ENCODE data around the gene GOLPH3L.
"Not testable (repeated sequence)": the region's sequence is repeated elsewhere in the genome, so short reads cannot be mapped to it uniquely, and the experiment has no call there.

GOLPH3L gene

DNA sequence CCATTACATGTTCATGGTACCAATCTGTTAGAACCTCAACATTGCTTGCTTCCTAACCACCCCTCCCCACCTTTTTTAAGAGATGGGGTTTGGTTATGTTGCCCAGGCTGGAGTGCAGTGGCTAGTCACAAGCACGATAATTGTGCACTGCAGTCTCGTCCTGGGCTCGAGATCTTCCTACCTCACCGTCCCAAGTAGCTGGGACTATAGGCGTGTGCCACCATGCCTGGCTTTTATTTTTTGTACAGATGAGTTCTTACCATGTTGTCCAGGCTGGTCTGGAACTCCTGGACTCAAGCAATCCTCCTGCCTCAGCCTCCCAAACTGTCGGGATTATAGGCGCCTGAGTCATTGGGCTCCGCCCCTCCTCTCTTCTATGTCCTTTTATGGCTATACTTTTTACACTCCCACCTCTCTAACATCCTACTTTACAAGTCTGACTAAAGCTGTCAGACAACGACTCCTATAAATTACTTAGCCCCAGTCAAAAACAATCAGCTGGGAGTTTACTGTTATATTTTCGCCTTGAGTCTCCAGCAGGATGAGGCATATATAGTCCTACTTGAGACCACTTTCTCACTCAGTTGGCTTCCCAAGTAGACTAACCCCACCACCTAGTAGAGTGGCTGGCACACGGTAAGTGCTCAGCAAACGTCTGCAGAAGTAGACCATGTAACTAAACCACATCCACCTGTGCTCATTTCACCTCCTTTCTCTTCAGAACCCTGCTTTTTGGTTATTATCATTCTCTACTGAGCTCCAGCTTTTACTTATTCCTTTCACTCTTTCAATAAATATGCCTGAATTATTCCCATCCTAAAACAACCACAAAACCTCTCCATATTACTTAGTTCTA, 81.4 kb downstream of the GOLPH3L start:
- DNase-seq (ENCODE audit: low spot score): no peak

DNA sequence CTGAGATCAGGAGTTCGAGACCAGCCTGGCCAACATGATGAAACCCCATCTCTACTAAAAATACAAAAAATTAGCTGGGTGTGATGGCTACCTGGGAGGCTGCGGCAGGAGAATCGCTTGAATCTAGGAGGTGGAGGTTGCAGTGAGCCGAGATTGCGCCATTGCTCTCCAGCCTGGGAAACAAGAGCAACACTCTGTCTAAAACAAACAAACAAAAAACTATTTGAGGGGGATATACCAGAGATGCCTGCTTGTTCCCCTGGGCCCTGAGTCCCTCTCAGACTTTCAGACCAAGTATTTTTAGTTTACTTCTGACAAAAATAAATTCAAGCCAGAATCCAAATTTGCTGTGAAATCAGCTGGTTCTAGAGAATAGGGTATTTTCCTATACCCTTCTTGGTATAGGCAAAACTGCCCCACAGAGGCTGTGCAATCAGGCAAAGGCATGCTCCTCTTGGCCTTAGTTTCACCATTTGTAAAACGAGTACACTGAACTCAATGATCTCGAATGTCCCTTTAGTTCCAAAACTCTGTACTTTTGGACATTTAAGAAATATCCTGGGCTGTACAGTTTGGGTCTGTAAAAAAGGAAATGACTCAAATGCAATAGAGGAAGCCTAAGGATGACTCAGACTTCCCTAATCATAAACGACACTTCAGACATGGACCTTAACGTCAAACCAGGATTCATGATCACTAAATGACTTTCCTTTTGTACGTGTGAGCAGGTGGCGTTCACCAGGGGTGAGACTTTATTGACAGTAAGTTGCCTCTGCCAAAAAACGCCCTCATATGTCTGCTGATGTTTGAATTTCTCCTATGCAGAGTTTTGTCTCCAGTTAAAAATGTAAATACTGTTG, 83.7 kb downstream of the GOLPH3L start:
- DNase-seq (ENCODE audit: low spot score): peak; percentile 88

DNA sequence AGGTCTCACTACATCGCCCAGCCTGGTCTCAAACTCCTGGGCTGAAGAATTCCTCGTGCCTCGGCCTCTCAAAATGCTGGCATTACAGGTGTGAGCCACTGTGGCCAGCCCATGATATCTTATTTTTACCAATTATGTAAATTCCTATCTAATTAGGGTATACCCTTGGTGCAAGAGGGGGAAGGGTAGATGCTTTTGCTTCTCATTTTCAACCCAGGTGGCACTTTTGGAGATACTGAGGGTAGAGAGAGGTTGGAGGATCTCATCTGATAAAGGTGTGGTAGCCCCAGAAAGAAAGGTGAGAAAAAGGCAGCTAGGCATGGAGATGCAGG, 85.0 kb downstream of the GOLPH3L start:
- no peak for DNase-seq (ENCODE audit: low spot score)

DNA sequence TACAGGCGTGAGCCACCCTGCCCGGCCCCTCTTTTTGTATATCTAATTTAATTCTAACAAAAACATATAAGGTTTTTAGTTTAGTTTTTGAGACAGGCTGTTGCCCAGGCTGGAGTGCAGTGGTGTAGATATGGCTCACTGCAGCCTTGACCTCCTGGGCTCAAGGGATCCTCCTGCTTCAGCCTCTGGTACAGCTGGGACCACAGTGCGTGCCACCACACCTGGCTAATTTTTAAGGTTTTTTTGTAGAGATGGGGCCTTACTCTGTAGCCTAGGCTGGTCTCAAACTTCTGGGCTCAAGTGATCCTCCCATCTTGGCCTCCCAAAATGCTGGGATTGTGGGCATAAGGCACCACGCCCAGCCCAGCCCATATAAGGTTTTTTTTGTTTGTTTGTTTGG, 86.4 kb downstream of the GOLPH3L start:
- DNase-seq (ENCODE audit: low spot score): no peak

DNA sequence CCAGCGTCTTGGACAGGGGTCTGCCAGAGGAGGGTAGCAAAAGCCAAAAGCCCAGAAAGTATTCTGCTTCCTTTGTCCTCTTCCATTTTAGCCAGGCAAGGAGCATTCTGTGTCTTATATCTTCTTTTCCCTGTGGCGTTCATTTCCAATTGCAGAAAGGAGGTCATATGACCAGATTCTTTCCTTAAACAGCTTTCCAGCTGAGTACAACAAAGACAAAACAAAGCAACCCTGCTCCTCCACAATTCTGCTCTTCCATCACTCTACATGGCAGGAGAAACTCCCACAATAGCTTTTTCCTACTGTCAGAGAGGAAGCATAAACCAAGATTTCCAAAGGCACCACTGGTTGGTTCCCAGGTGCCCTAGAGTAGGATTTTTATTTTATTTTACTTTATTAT, 87.2 kb downstream of the GOLPH3L start:
- no peak for DNase-seq (ENCODE audit: low spot score)

DNA sequence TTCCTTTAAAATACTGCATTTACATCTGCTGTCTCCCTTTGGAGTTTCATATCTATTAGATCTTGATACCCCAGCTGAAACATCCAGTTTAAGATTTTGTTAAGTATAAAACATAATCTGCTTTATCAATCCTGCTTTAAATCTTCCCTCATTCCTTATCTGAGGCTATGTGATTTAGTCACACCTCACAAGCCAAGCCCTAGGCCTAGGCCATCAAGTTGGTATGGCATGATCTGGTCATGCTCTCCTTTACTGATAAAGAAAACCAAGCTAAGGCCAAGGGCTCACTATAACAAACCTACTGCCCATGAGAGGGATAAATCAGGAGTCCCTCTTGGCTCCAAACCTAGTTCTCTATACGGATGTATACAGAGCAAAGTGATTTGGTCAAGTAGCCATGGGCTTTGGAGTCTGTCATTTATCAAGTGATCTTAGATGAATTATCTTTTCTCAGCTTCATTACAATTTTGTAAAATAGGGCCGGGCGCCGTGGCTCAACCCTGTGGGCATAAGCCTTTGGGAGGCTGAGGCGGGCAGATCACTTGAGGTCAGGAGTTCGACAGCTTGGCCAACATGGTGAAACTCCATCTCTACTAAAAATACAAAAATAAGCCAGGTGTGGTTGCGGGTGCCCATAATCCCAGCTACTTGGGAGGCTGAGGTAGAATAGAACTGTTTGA, 90.4 kb downstream of the GOLPH3L start:
- DNase-seq (ENCODE audit: low spot score): no peak

DNA sequence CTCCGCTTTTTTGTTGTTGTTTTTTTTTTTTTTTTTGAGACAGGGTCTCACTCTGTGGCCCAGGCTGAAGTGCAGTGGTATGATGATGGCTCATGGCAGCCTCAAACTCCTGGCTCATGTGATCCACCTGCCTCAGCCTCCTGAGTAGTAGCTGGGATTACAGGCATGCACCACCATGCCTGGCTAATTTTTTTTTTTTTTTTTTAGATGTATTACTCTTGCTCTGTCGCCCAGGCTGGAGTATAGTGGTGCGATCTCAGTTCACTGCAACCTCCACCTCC, 91.6 kb downstream of the GOLPH3L start:
- not testable (repeated sequence) for DNase-seq (ENCODE audit: low spot score)

DNA sequence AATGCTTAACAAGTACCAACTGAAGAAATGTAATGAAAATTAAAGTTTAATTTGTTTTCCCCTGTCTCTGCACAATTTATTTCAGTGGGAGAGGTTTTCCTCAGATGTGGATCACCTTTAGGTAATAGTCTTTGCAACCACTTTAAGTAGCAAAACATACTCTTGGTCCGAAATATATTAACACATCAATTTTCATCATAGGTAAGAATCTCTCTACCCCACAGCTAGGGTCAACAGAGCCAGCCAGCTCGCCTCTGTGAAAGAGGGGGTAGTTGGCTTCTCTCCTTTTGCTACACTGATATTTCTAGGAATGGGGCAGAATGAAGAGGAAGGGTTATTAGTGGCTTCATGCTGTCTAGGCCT, 92.7 kb downstream of the GOLPH3L start:
- DNase-seq (ENCODE audit: low spot score): no peak

DNA sequence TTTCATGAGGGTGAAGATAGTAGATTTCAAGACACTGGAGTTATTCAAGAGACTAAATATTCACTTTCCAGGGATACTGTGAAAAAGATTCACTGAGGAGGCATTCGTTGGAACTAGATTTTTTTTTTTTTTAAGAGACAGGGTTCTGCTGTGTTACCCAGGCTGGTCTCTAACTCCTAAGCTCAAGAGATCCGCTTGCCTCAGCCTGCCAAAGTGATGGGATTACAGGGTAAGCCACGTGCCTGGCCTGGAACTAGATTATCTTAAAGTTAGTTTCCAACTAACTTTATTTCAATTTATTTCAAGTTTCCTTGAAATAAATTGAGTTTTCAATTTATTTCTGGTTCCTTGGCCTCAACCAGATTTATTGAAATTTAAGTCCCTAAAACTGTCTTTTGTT, 93.2 kb downstream of the GOLPH3L start:
- DNase-seq (ENCODE audit: low spot score): no peak

DNA sequence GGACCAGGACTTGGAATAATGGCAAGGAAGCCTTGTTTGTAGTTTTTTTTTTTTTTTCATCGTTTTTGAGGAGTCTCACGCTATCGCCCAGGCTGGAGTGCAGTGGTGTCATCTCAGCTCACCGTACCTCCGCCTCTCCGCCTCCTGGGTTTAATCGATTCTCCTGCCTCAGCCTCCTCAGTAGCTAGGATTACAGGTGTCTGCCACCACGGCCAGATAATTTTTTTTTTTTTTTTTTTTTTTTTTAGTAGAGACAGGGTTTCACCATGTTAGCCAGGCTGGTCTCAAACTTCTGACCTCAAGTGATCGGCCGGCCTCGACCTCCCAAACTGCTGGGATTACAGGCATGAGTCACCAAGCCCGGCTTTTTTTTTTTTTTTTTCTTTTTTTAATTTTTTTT, 94.6 kb downstream of the GOLPH3L start:
- DNase-seq (ENCODE audit: low spot score): not testable (repeated sequence)

DNA sequence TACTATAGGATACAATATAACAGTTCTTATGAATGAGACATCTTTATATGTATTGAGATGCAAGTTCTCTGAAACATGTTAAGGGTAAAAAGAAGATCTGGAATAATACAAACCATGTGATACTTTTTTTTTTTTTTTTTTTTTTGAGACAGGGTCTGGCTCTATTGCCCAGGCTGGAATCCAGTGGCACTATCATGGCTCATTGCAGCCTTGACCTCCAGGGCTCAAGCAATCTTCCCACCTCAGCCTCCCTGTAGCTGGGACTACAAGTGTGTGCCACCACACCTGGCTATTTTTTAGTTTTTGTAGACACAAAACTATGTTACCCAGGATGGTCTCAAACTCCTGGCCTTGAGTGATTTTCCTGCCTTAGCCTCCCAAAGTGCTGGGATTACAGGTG, 95.4 kb downstream of the GOLPH3L start:
- no peak for DNase-seq (ENCODE audit: low spot score)

DNA sequence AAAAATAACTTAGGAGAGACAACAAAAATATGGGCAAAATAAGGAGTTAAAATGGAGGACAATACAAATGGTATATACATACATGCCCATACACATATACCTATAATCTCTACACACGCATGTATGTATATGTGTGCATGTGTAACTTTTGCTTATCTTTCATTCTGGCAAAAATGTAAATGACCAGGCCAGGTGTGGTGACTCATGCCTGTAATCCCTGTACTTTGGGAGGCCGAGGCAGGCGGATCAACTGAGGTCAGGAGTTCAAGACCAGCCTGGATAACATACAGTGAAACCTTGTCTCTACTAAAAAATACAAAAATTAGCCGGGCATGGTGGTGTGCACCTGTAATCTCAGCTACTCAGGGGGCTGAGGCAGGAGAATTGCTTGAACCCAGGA, 98.6 kb downstream of the GOLPH3L start:
- not testable (repeated sequence) for DNase-seq (ENCODE audit: low spot score)

DNA sequence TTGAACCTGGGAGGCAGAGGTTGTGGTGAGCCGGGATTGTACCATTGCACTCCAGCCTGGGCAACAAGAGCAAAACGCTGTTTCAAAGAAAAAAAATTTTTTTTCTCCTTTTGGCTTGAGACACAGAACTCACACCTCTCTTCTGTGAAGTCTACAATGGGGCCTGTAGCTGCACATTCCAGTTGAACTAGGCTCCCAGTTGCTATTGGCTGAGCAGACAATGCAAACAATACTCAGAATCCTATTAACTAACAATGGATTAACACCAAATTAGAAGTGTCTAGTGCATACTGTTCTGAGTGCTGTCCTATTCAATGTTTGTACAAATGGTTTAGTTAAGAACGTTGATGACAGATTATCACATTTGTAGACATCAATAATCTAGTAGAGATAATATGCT, 100.0 kb downstream of the GOLPH3L start:
- no peak for DNase-seq (ENCODE audit: low spot score)
